Activated T-helper 2 cell treated with anti-CD3 and anti-CD28 coated beads, Interferon-gamma antibody, Interleukin-2, Interleukin-4, amounts not matched to agents 10 μg/mL and 5 μg/mL and 100 μg/mL, durations not matched to agents 14 hours and 24 hours and 36 hours (primary cell): ENCODE data around the gene DCDC2C. TPM values are rescaled to one million over a fixed set of nuclear protein-coding genes. Genes with fewer than 3 reads are reported as not detected.

Experiments
- DNase-seq: peaks from one replicate; pipeline ENCODE4 v3.0.0; 2021; ENCODE audit warnings: low spot score
- H3K27ac Mint-ChIP-seq: one replicate; pipeline ENCODE4 v1.8.0; 2021; ENCODE audit warnings: mixed read lengths
- H3K27me3 Mint-ChIP-seq: one replicate; pipeline ENCODE4 v1.8.0; 2021; ENCODE audit warnings: low read depth, mixed read lengths
- H3K36me3 Mint-ChIP-seq: one replicate; pipeline ENCODE4 v1.8.0; 2021; ENCODE audit warnings: low read depth, mixed read lengths
- H3K4me1 Mint-ChIP-seq: one replicate; pipeline ENCODE4 v1.8.0; 2021; ENCODE audit warnings: low read depth, mixed read lengths
- H3K4me3 Mint-ChIP-seq: one replicate; pipeline ENCODE4 v1.8.0; 2021; ENCODE audit warnings: low read depth, mild to moderate bottlenecking, moderate library complexity, mixed read lengths
- H3K9me3 Mint-ChIP-seq: one replicate; pipeline ENCODE4 v1.8.0; 2021; ENCODE audit warnings: mixed read lengths
- intact Hi-C: fragments of 100-400 bp; cut with micrococcal nuclease; formaldehyde crosslinking; loops from one replicate; pipeline ENCODE4 v1.15.1; 2023
- total RNA-seq: library from RNA; stranded (reverse); gene quantifications from 2 replicates; pipeline ENCODE4 v1.2.3, GENCODE V29; 2022

DCDC2C gene
- total RNA-seq, 1 donor from 2014 or later = not detected

DNA sequence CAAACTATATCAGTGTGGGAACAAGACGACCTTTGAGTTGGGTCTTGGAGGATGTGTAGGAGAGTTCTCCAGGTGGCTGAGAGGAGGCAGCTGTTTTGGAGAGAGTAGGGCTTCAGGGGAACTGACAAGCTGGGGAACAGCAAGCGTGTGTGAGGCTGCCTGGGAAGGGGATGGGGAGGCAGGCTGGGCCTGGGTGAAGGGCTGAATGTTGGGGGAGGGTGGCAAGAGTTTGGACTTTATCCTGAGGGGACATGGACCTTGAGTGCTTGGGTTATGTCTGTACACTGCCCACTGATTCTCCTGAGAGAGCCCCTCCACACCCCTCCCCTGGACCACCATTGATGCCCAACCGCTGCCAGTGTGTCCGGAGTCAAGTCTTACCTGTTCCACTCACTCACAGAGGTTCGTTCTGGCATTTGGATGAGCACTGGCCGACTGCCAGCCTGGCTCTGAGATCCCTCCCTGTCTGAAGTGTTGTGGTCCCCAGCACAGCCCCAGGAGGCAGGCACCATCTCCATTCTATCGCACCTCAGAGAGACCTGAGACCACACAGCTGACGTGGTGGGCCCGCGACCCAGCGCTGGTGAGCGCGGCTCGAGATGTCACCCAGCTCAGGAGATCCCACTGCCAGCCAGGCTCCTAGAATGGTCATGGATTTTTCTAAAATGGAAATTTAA, 59.5 kb downstream of the DCDC2C start:
- Mint-ChIP-seq H3K36me3 (no peaks in the 10 kb centered on the region), H3K4me3 (no peak overlapping the region), H3K27ac (no peak overlapping the region), H3K9me3 (no peaks in the 10 kb centered on the region), H3K27me3 (no peaks in the 10 kb centered on the region), H3K4me1 (no peaks in the 10 kb centered on the region)
- no peak for DNase-seq
- intact Hi-C loops = no loop called here

DNA sequence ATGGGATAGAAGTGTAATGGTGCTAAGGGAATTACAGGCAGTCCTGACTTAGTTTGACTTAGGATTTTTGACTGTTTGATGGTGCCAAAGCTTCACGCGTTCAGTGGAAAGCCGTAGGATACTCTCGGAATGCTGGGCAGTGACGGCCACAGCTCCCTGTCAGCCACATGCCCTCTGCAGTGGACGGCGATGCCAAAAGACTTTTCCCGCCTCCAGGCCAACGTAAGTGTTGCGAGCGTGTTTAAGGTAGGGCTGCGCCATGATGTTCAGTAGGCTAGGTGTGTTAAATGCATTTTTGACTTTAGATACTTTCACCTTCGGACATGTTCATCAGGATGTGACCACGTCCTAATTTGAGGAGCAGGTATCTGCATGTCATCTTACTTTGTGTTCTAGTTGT, 63.4 kb downstream of the DCDC2C start:
- H3K27ac Mint-ChIP-seq = no peak overlapping the region
- intact Hi-C loops = no loop called here
- no peaks in the 10 kb centered on the region for H3K4me1 Mint-ChIP-seq
- no peaks in the 10 kb centered on the region for H3K9me3 Mint-ChIP-seq
- DNase-seq = no peak
- no peaks in the 10 kb centered on the region for H3K27me3 Mint-ChIP-seq
- H3K36me3 Mint-ChIP-seq = no peaks in the 10 kb centered on the region
- no peak overlapping the region for H3K4me3 Mint-ChIP-seq

DNA sequence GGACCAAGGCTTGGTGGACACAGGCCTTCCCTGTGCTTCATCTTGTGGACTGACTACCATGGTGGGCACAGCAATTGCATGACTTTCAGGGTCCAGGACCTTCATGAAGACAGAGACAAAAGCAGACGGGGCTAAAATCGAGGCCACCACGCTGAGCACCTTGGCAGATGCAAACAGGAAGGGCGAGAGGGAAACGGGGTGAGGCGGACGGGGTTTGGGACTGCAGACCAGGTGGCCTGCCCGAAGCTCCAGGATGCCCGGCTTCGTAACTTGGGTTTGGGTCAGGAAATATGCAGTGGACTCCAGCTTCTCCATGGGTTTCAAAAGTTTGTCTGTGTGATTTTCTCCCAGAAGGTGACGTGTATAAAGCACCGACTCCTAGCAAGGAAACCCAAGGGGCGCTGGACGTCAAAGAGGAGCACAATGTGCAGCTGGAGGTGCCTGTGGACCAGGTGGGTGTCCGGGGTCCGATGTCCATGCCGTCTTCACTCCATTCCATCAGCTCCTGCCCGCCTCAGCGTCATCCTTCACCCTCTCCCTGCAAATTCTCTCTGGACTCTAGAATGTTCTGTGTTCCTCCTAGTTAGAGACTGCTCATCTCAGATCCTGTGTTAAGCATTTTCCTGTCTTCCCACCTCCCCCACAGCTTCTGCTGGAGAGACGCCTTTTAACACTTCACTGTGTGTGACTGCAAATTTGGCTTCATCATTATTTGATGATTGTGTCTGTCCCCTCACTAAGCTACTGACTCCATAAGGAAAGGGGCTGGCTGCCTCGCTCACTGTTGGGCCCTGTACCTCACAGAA, 65.8 kb downstream of the DCDC2C start:
- no peak for DNase-seq
- no peaks in the 10 kb centered on the region for H3K9me3 Mint-ChIP-seq
- no peak overlapping the region for H3K4me3 Mint-ChIP-seq
- intact Hi-C loops = no loop called here
- H3K27ac Mint-ChIP-seq = no peak overlapping the region
- H3K27me3 Mint-ChIP-seq = no peaks in the 10 kb centered on the region
- no peaks in the 10 kb centered on the region for H3K4me1 Mint-ChIP-seq
- no peaks in the 10 kb centered on the region for H3K36me3 Mint-ChIP-seq

DNA sequence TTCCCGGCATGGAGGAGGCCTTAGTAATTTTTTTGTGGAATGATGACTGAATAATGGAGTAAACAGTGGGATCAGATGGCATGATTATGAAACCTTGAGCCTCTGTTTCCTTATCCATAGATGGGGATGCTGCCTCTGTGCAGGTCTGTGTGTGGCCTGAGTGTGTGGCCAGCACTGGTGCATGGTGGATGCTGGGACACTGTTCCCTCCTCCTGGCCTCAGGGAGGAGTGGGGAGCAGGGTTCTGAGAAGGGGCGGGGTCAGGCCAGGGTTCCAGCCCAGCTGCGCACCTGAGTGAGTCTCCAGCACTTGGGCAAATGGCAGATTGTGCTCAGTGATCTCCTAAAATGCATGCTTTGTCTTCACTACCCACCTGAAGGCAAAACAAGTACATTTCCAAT, 66.4 kb downstream of the DCDC2C start:
- no peak overlapping the region for H3K27ac Mint-ChIP-seq
- H3K4me1 Mint-ChIP-seq = no peaks in the 10 kb centered on the region
- no peak overlapping the region for H3K4me3 Mint-ChIP-seq
- H3K36me3 Mint-ChIP-seq = no peaks in the 10 kb centered on the region
- no peak for DNase-seq
- H3K9me3 Mint-ChIP-seq = no peaks in the 10 kb centered on the region
- intact Hi-C loops = no loop called here
- H3K27me3 Mint-ChIP-seq = no peaks in the 10 kb centered on the region

- intact Hi-C loops = no loop called here
- Mint-ChIP-seq H3K27me3 (no peaks in the 10 kb centered on the region), H3K4me1 (no peaks in the 10 kb centered on the region), H3K9me3 (no peaks in the 10 kb centered on the region), H3K4me3 (no peak overlapping the region), H3K36me3 (no peaks in the 10 kb centered on the region), H3K27ac (no peak overlapping the region)
- DNase-seq = no peak
These were observed 67.5 kb downstream of the DCDC2C start for GRCh38 chr2:3770724-3771415.

- H3K36me3 Mint-ChIP-seq = no peaks in the 10 kb centered on the region
- H3K27me3 Mint-ChIP-seq = no peaks in the 10 kb centered on the region
- no peak overlapping the region for H3K4me3 Mint-ChIP-seq
- DNase-seq = no peak
- H3K27ac Mint-ChIP-seq = no peak overlapping the region
- no peaks in the 10 kb centered on the region for H3K9me3 Mint-ChIP-seq
- intact Hi-C loops = no loop called here
- no peaks in the 10 kb centered on the region for H3K4me1 Mint-ChIP-seq
These were observed 68.2 kb downstream of the DCDC2C start for GRCh38 chr2:3771576-3771975.

- no peak for DNase-seq
- Mint-ChIP-seq H3K9me3 (no peaks in the 10 kb centered on the region), H3K27ac (no peak overlapping the region), H3K36me3 (no peaks in the 10 kb centered on the region), H3K4me3 (no peak overlapping the region), H3K4me1 (no peaks in the 10 kb centered on the region), H3K27me3 (peaks cover 7% of the 10 kb centered on the region)
- intact Hi-C loops = no loop called here
These were observed 71.0 kb downstream of the DCDC2C start for GRCh38 chr2:3774336-3774735.

GRCh38 chr2:3776311-3776710, 72.9 kb downstream of the DCDC2C start:
- H3K4me3 Mint-ChIP-seq = no peak overlapping the region
- no peaks in the 10 kb centered on the region for H3K9me3 Mint-ChIP-seq
- H3K4me1 Mint-ChIP-seq = peaks cover 6% of the 10 kb centered on the region
- no peak overlapping the region for H3K27ac Mint-ChIP-seq
- intact Hi-C loops = no loop called here
- no peaks in the 10 kb centered on the region for H3K36me3 Mint-ChIP-seq
- no peak for DNase-seq
- peaks cover 9% of the 10 kb centered on the region for H3K27me3 Mint-ChIP-seq

GRCh38 chr2:3777966-3778365, 74.6 kb downstream of the DCDC2C start:
- peaks cover 6% of the 10 kb centered on the region for H3K4me1 Mint-ChIP-seq
- H3K9me3 Mint-ChIP-seq = no peaks in the 10 kb centered on the region
- intact Hi-C loops = no loop called here
- DNase-seq = no peak
- H3K36me3 Mint-ChIP-seq = no peaks in the 10 kb centered on the region
- H3K27ac Mint-ChIP-seq = no peak overlapping the region
- peaks cover 9% of the 10 kb centered on the region for H3K27me3 Mint-ChIP-seq
- H3K4me3 Mint-ChIP-seq = no peak overlapping the region

GRCh38 chr2:3778851-3779495, 75.6 kb downstream of the DCDC2C start:
- no peak overlapping the region for H3K4me3 Mint-ChIP-seq
- intact Hi-C loops = no loop called here
- no peak overlapping the region for H3K27ac Mint-ChIP-seq
- H3K36me3 Mint-ChIP-seq = no peaks in the 10 kb centered on the region
- H3K27me3 Mint-ChIP-seq = peaks cover 9% of the 10 kb centered on the region
- no peaks in the 10 kb centered on the region for H3K9me3 Mint-ChIP-seq
- DNase-seq = no peak
- peaks cover 6% of the 10 kb centered on the region for H3K4me1 Mint-ChIP-seq

- H3K4me3 Mint-ChIP-seq = no peak overlapping the region
- DNase-seq = no peak
- H3K27me3 Mint-ChIP-seq = peaks cover 9% of the 10 kb centered on the region
- H3K4me1 Mint-ChIP-seq = peaks cover 6% of the 10 kb centered on the region
- no peaks in the 10 kb centered on the region for H3K36me3 Mint-ChIP-seq
- intact Hi-C loops = loop anchor here (1.0 kb wide), 1 partner anchor 51 kb away; no protein-coding TSS in a partner anchor
- H3K27ac Mint-ChIP-seq = no peak overlapping the region
- no peaks in the 10 kb centered on the region for H3K9me3 Mint-ChIP-seq
These were observed 76.2 kb downstream of the DCDC2C start for GRCh38 chr2:3779496-3780049.
